HL-60 (cell line): ENCODE measurements around the gene HOXB7.

Source experiments
- DNase-seq, 2 experiments: peaks; one replicate each; pipeline ENCODE4 v3.0.0-alpha.2; 2010 to 2020; ENCODE audit warnings: low read depth in 1 of 2, low spot score in 1 of 2
- H3K27ac ChIP-seq: fragments of 250-450 bp; sonication (Bioruptor Pico); replicated peaks from 2 replicates; pipeline ENCODE4 v1.5.1; 2020; ENCODE audit warnings: mild to moderate bottlenecking, moderate library complexity
- H3K27me3 ChIP-seq: fragments of 250-450 bp; sonication (Bioruptor Pico); 2 replicates; pipeline ENCODE4 v1.5.1; 2021; ENCODE audit warnings: mild to moderate bottlenecking, moderate library complexity; ENCODE audit not compliant: insufficient read depth, poor library complexity, severe bottlenecking
- H3K4me3 ChIP-seq: replicated peaks from 2 replicates; pipeline ENCODE4 v1.5.1; 2011; ENCODE audit warnings: mild to moderate bottlenecking, control low read depth, low read length; ENCODE audit not compliant: insufficient read depth
- CTCF ChIP-seq: IDR thresholded peaks from one replicate; pipeline ENCODE4 v1.5.1; 2011; ENCODE audit warnings: low read length, control low read depth, inconsistent platforms; ENCODE audit not compliant: insufficient read depth
- GABPA ChIP-seq: IDR thresholded peaks from 2 replicates; pipeline ENCODE4 v1.6.1; 2012; ENCODE audit warnings: low read depth
- POLR2AphosphoS5 ChIP-seq: IDR thresholded peaks from 2 replicates; pipeline ENCODE4 v1.6.1; 2012; ENCODE audit warnings: low read depth
- SPI1 ChIP-seq: IDR thresholded peaks from 2 replicates; pipeline ENCODE4 v1.6.1; 2012; ENCODE audit warnings: low read depth, mild to moderate bottlenecking, borderline replicate concordance
- TF ChIP-seq, protein P1 (sequence below): IDR thresholded peaks from 2 replicates; pipeline ENCODE4 v1.6.1; 2012; ENCODE audit warnings: low read depth; ENCODE audit not compliant: insufficient replicate concordance

Gene HOXB7

GRCh38 chr17:48574505-48575065 lies 36.2 kb downstream of the HOXB7 start:
- no peak for DNase-seq
- Histone ChIP-seq H3K27me3 (peaks cover 87% of the 10 kb centered on the region), H3K27ac (no peak overlapping the region), H3K4me3 (no peak overlapping the region)
- TF ChIP-seq, protein P1, sequence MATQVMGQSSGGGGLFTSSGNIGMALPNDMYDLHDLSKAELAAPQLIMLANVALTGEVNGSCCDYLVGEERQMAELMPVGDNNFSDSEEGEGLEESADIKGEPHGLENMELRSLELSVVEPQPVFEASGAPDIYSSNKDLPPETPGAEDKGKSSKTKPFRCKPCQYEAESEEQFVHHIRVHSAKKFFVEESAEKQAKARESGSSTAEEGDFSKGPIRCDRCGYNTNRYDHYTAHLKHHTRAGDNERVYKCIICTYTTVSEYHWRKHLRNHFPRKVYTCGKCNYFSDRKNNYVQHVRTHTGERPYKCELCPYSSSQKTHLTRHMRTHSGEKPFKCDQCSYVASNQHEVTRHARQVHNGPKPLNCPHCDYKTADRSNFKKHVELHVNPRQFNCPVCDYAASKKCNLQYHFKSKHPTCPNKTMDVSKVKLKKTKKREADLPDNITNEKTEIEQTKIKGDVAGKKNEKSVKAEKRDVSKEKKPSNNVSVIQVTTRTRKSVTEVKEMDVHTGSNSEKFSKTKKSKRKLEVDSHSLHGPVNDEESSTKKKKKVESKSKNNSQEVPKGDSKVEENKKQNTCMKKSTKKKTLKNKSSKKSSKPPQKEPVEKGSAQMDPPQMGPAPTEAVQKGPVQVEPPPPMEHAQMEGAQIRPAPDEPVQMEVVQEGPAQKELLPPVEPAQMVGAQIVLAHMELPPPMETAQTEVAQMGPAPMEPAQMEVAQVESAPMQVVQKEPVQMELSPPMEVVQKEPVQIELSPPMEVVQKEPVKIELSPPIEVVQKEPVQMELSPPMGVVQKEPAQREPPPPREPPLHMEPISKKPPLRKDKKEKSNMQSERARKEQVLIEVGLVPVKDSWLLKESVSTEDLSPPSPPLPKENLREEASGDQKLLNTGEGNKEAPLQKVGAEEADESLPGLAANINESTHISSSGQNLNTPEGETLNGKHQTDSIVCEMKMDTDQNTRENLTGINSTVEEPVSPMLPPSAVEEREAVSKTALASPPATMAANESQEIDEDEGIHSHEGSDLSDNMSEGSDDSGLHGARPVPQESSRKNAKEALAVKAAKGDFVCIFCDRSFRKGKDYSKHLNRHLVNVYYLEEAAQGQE: no peak
- TF ChIP-seq POLR2AphosphoS5 (no peak), SPI1 (no peak), GABPA (no peak), CTCF (no peak)

DNA sequence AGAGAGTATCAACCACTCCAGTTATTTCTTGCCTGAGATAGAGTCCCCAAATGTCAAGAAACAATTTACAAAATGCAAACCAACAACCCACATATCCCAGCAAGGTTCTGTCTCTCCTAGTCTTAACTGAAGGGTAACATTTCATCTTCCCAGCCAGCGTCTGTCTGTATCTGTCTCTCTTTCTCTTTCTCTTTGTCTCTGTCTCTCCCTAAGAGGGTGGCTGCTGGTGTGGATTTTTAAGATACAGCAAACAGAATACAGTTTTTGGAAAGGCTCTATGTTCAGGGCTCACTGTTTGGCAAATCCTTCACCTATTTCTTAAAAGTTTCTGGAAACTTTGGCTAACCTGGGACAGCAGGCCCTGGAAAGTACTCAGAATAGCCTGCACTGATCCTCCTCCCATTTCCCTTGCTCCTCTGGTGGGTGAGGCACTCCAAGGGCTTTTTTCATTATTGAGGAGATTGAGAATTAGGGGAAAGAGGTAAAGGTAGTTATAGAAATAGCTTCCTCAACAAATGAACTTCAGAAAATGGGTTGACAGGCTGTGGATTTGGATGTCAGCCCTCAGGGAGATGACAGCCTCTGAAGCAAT lies 38.9 kb downstream of the HOXB7 start:
- no peak overlapping the region for H3K4me3 ChIP-seq
- H3K27ac ChIP-seq: no peak overlapping the region
- TF ChIP-seq GABPA: no peak
- TF ChIP-seq, protein P1: no peak
- no peak for TF ChIP-seq CTCF
- no peak for TF ChIP-seq POLR2AphosphoS5
- no peak for TF ChIP-seq SPI1
- no peak for DNase-seq
- peaks cover 84% of the 10 kb centered on the region for H3K27me3 ChIP-seq

DNA sequence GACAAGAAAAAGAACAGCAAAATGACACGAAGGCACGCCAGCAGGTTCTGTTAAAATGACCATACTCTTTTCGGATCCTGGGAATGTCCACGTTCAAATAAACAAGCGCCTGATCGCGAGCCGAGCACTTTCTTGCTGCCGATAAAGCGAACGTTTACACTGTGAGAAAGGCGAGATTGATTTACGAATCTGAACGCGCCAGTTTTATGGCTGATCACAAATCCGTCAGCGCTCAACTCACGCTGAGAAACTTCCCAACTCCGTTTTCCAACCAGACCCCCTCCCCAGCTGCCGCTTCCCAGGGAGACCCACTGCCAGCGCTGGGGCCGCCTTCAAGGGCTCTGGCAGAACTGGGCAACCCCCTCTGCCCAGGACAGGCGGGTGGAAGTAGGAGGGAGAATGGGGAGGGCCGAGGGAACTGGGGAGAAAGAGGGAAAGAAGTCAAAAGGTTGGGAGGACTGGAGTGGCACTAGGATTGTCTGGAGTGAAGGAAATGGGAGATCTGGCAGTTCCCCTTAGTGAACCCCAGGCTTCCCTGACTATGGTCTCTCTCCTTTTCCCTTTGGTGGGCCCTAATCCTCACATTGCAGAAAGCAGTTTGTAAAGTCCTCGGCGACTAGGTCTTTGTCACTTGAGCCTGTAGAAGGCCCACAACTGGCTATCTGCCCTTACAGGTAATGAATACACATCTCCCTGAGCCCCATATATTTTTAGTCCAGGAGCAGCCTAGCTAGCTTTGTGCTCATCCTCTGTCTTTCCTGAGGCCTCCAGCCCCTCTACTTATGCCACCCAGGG lies 39.6 kb downstream of the HOXB7 start:
- Histone ChIP-seq H3K4me3 (no peak overlapping the region), H3K27ac (no peak overlapping the region), H3K27me3 (peaks cover 78% of the 10 kb centered on the region)
- no peak for DNase-seq
- TF ChIP-seq CTCF (no peak), GABPA (no peak), POLR2AphosphoS5 (no peak), SPI1 (no peak)
- TF ChIP-seq, protein P1: no peak
